Astrocyte of the cerebellum (primary cell): ENCODE data around the gene CDRT4.
A peak's percentile ranks its signal among the peaks of the same experiment; 100 is the strongest.

Source experiments
- DNase-seq: peaks from one replicate; pipeline ENCODE4 v3.0.0-alpha.2; 2011; ENCODE audit warnings: low read depth
- H3K4me3 ChIP-seq: 2 replicates; pipeline ENCODE4 v1.5.1; 2011; ENCODE audit warnings: mild to moderate bottlenecking, low read depth, low read length, moderate library complexity
- CTCF ChIP-seq: IDR thresholded peaks from 2 replicates; pipeline ENCODE4 v1.5.1; 2012; ENCODE audit warnings: low read length, low read depth, moderate library complexity, mild to moderate bottlenecking; ENCODE audit errors: missing control alignments
- in situ Hi-C: cut with HindIII; loops from 2 replicates; pipeline ENCODE4 v1.10.0; 2017; ENCODE audit warnings: low sequenced_read_pairs

CDRT4 gene

GRCh38 chr17:15478845-15479244, 11.4 kb upstream of the CDRT4 start:
- in situ Hi-C loops = loop anchor here (25.0 kb wide), 1 partner anchor 217 kb away; the partner anchor contains the start of gene PMP22
- TF ChIP-seq CTCF = no peak
- DNase-seq = no peak
- H3K4me3 ChIP-seq = no peak overlapping the region

- H3K4me3 ChIP-seq = no peak overlapping the region
- no peak for TF ChIP-seq CTCF
- no peak for DNase-seq
- in situ Hi-C loops = loop anchor here (25.0 kb wide), 1 partner anchor 213 kb away; the partner anchor contains the start of gene PMP22
Measured at GRCh38 chr17:15475631-15476354, 8.4 kb upstream of the CDRT4 start.

GRCh38 chr17:15472891-15473290, 5.5 kb upstream of the CDRT4 start:
- in situ Hi-C loops = no loop called here
- no peak overlapping the region for H3K4me3 ChIP-seq
- TF ChIP-seq CTCF = no peak
- DNase-seq = no peak

GRCh38 chr17:15470536-15470935, 3.1 kb upstream of the CDRT4 start:
- in situ Hi-C loops = no loop called here
- H3K4me3 ChIP-seq = no peak overlapping the region
- no peak for TF ChIP-seq CTCF
- no peak for DNase-seq

GRCh38 chr17:15469260-15469659, 1.8 kb upstream of the CDRT4 start:
- in situ Hi-C loops = no loop called here

GRCh38 chr17:15468126-15468525, 705 bp upstream of the CDRT4 start:
- no peak for DNase-seq
- in situ Hi-C loops = no loop called here
- no peak for TF ChIP-seq CTCF
- H3K4me3 ChIP-seq = no peak overlapping the region

More at GRCh38 chr17:15469260-15469659, 1.8 kb upstream of the CDRT4 start:
- DNase-seq = peak; percentile 93
- TF ChIP-seq CTCF = no peak
- no peak overlapping the region for H3K4me3 ChIP-seq

GRCh38 chr17:15466131-15466530, 1.3 kb downstream of the CDRT4 start:
- DNase-seq = no peak
- in situ Hi-C loops = no loop called here
- TF ChIP-seq CTCF = no peak
- H3K4me3 ChIP-seq = no peak overlapping the region
